Vagina (tissue), 2 donors: Measurements from ENCODE around the gene CLP1. TPM values are rescaled to one million over a fixed set of nuclear protein-coding genes. Genes with fewer than 3 reads are reported as not detected.
"Not testable (repeated sequence)": the region's sequence is repeated elsewhere in the genome, so short reads cannot be mapped to it uniquely, and the experiment has no call there.

Source experiments
- DNase-seq, 2 donors: peaks; one replicate each; pipeline ENCODE4 v3.0.0-alpha.2; 2017; ENCODE audit errors: extremely low spot score in 2 of 2
- H3K27ac ChIP-seq: fragments of 200-600 bp; sonication (generic); one replicate; pipeline ENCODE4 v1.5.1; 2019
- H3K27me3 ChIP-seq: fragments of 200-600 bp; sonication (generic); one replicate; pipeline ENCODE4 v1.5.1; 2019
- H3K36me3 ChIP-seq, 2 donors: fragments of 200-600 bp; sonication (generic); one replicate each; pipeline ENCODE4 v1.5.1; 2017 to 2019
- H3K4me1 ChIP-seq: fragments of 200-600 bp; sonication (generic); one replicate; pipeline ENCODE4 v1.5.1; 2019
- H3K4me3 ChIP-seq, 2 donors: fragments of 200-600 bp; sonication (generic); 1 replicate in 1 of 2; 2 replicates in 1 of 2; pipeline ENCODE4 v1.5.1; 2016 to 2019
- H3K9me3 ChIP-seq: fragments of 200-600 bp; sonication (generic); one replicate; pipeline ENCODE4 v1.5.1; 2019
- POLR2A ChIP-seq, 2 donors: fragments of 450-650 bp; IDR thresholded peaks; one replicate each; pipeline ENCODE4 v1.6.1; 2017; ENCODE audit warnings: antibody characterized with exemption in 2 of 2, mild to moderate bottlenecking in 2 of 2, moderate library complexity in 2 of 2
- POLR2AphosphoS5 ChIP-seq, 2 donors: sonication (generic); formaldehyde crosslinking; IDR thresholded peaks; one replicate each; pipeline ENCODE4 v1.9.0; 2017; ENCODE audit warnings: antibody characterized with exemption in 2 of 2, mild to moderate bottlenecking in 2 of 2, low read depth in 1 of 2; ENCODE audit not compliant: insufficient read depth in 1 of 2
- intact Hi-C: fragments of 100-400 bp; cut with DNase I; formaldehyde crosslinking; loops from one replicate; pipeline ENCODE4 v1.15.1; 2023
- total RNA-seq: library from RNA; depleted of rRNA; stranded (reverse); fragments of >200 nt; gene quantifications from one replicate; pipeline ENCODE4 v1.2.3, GENCODE V29; 2016
- TF ChIP-seq, protein P1 (sequence below), 3 experiments: fragments of 450-650 bp in 2 of 3; fragments of 200-600 bp in 1 of 3; sonication (generic) in 1 of 3; IDR thresholded peaks; one replicate each; pipeline ENCODE4 v1.5.1; 2017 to 2019; ENCODE audit warnings: antibody characterized with exemption in 3 of 3, mild to moderate bottlenecking in 2 of 3, moderate library complexity in 2 of 3

The CLP1 gene
- total RNA-seq, 1 donor from 2014 or later, result 10.8 TPM

DNA sequence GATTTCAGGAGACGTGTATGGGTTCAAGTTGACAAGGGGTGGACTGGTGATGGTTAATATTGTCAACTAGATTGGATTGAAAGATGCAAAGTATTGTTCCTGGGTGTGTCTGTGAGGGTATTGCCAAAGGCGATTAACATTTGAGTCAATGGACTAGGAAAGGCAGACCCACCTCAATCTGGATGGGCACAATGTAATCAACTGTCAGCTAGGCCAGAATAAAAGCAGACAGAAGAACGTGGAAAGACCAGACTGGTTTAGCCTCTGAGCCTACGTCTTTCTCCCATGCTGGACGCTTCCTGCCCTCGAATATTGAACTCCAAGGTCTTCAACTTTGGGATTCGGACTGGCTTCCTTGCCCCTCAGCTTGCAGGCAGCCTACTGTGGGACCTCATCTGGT, 6.2 kb upstream of the CLP1 start:
- no peak for DNase-seq
- H3K4me1 ChIP-seq, result peaks cover 38% of the 10 kb centered on the region
- TF ChIP-seq POLR2AphosphoS5 (IDR thresholded peaks at IDR 0.05; ENCODE audit: insufficient read depth in 1 of 2, low read depth in 1 of 2) (no peak), POLR2A (IDR thresholded peaks at IDR 0.05) (no peak)
- TF ChIP-seq, protein P1, sequence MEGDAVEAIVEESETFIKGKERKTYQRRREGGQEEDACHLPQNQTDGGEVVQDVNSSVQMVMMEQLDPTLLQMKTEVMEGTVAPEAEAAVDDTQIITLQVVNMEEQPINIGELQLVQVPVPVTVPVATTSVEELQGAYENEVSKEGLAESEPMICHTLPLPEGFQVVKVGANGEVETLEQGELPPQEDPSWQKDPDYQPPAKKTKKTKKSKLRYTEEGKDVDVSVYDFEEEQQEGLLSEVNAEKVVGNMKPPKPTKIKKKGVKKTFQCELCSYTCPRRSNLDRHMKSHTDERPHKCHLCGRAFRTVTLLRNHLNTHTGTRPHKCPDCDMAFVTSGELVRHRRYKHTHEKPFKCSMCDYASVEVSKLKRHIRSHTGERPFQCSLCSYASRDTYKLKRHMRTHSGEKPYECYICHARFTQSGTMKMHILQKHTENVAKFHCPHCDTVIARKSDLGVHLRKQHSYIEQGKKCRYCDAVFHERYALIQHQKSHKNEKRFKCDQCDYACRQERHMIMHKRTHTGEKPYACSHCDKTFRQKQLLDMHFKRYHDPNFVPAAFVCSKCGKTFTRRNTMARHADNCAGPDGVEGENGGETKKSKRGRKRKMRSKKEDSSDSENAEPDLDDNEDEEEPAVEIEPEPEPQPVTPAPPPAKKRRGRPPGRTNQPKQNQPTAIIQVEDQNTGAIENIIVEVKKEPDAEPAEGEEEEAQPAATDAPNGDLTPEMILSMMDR (IDR thresholded peaks at IDR 0.05), result no peak
- no peak overlapping the region for H3K27ac ChIP-seq
- H3K36me3 ChIP-seq, result no peaks in the 10 kb centered on the region
- H3K4me3 ChIP-seq, result no peak overlapping the region
- no peaks in the 10 kb centered on the region for H3K27me3 ChIP-seq
- intact Hi-C loops, result no loop called here
- no peaks in the 10 kb centered on the region for H3K9me3 ChIP-seq

DNA sequence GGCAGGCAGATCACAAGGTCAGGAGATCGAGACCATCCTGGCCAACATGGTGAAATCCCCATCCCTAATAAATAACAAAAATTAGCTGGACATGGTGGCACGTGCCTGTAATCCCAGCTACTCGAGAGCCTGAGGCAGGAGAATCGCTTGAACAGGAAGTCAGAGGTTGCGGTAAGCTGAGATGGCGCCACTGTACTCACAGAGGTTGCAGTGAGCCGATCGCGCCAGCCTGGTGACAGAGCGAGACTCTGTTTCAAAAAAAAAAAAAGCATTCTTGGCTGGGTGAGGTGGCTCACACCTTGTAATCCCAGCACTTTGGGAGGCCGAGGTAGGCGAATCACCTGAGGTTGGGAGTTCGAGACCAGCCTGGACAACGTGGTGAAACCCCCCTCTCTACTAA, 5.3 kb upstream of the CLP1 start:
- DNase-seq, H3K36me3 ChIP-seq, H3K27me3 ChIP-seq, H3K9me3 ChIP-seq, intact Hi-C loops, H3K27ac ChIP-seq, H3K4me3 ChIP-seq: not testable (repeated sequence)
- H3K4me1 ChIP-seq, result peaks cover 36% of the 10 kb centered on the region

DNA sequence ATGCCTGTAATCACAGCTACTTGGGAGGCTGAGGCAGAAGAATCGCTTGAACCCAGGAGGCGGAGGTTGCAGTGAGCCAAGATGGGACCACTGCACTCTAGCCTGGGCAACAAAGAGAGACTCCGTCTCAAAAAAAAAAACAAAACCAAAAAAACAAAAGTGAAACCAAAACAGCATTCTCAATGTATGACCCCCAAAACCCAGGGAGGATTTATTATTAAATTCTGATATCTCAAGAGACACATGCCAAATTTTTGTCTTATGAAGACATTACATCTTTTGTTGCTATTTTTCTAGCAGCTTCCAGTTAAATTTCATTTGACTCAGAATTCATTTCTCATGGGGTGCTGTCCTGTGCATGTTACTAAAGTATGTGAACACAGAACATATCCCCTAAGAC, 4.9 kb upstream of the CLP1 start:
- TF ChIP-seq POLR2A (IDR thresholded peaks at IDR 0.05), result no peak
- no peak for TF ChIP-seq POLR2AphosphoS5 (IDR thresholded peaks at IDR 0.05; ENCODE audit: insufficient read depth in 1 of 2, low read depth in 1 of 2)
- TF ChIP-seq, protein P1 (IDR thresholded peaks at IDR 0.05), result no peak
- Histone ChIP-seq H3K9me3 (no peaks in the 10 kb centered on the region), H3K27me3 (no peaks in the 10 kb centered on the region), H3K4me3 (no peak overlapping the region), H3K36me3 (no peaks in the 10 kb centered on the region), H3K27ac (no peak overlapping the region), H3K4me1 (peaks cover 32% of the 10 kb centered on the region)
- DNase-seq, result no peak
- intact Hi-C loops, result no loop called here

DNA sequence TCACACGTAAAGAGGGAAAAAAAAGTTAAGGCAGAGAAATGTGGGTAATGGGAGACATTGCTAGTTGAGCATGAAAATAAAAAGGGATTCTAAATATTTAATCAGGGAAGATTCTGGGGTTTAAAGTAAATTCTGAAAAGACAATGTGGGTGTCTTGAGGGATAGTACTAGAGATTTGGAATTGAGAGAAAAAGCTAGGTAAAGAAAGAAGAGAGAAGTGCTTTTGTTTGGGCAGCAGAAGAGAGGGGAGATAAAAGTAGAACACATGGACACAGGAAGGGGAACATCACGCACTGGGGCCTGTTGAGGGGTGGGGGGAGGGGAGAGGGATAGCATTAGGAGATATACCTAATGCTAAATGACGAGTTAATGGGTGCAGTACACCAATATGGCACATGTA, 4.4 kb upstream of the CLP1 start:
- TF ChIP-seq POLR2AphosphoS5 (IDR thresholded peaks at IDR 0.05; ENCODE audit: insufficient read depth in 1 of 2, low read depth in 1 of 2) (no peak), POLR2A (IDR thresholded peaks at IDR 0.05) (no peak)
- TF ChIP-seq, protein P1 (IDR thresholded peaks at IDR 0.05), result no peak
- Histone ChIP-seq H3K9me3 (no peaks in the 10 kb centered on the region), H3K27me3 (no peaks in the 10 kb centered on the region), H3K27ac (no peak overlapping the region), H3K36me3 (no peaks in the 10 kb centered on the region), H3K4me3 (no peak overlapping the region), H3K4me1 (peaks cover 29% of the 10 kb centered on the region)
- intact Hi-C loops, result no loop called here
- DNase-seq, result no peak

DNA sequence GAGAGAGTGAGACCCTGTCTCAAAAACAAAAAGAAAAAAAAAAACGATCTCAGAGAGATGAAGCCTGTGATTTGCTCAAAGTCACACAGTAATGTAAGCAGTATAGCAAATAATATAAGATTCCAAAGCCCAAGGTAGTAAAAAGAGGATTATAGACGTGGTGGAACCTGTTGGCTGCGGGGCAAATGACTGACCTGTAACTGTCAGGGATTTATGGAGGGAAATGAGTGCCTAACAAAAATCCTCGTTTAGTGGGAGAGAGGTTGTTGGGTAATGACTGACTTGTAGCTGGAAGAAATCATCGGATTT, 723 bp upstream of the CLP1 start:
- TF ChIP-seq, protein P1 (IDR thresholded peaks at IDR 0.05), result no peak
- TF ChIP-seq POLR2AphosphoS5 (IDR thresholded peaks at IDR 0.05; ENCODE audit: insufficient read depth in 1 of 2, low read depth in 1 of 2), result no peak
- TF ChIP-seq POLR2A (IDR thresholded peaks at IDR 0.05), result no peak

DNA sequence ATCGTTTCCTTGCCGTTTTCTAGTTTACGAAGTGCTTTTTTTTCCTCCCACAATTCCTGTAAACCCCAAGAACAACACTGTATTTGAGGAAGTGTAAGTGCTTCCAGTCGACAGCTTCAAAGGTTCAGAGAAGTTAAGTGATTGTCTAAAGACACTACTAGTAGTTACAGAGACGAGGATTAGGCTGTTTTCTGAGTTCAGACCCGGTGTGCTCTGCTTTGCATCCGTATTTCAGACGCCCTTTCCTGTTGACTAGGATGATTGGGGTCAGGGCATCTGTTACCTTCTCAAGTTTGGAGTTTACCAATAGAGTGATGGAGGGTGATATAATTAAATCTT, 430 bp downstream of the CLP1 start:
- Histone ChIP-seq H3K36me3 (peaks cover 0 to 28% of the 10 kb centered on the region in 2 donors), H3K4me3 (peak overlapping the region; percentile 54 to 70), H3K9me3 (no peaks in the 10 kb centered on the region), H3K4me1 (peaks cover 23% of the 10 kb centered on the region), H3K27ac (peak overlapping the region; percentile 92), H3K27me3 (no peaks in the 10 kb centered on the region)
- DNase-seq, result no peak
- no peak for TF ChIP-seq POLR2AphosphoS5 (IDR thresholded peaks at IDR 0.05; ENCODE audit: insufficient read depth in 1 of 2, low read depth in 1 of 2)
- TF ChIP-seq POLR2A (IDR thresholded peaks at IDR 0.05), result no peak
- TF ChIP-seq, protein P1 (IDR thresholded peaks at IDR 0.05), result no peak
- intact Hi-C loops, result no loop called here

More for the DNA sequence above, 723 bp upstream of the CLP1 start:
- intact Hi-C loops, result no loop called here
- peaks cover 0 to 23% of the 10 kb centered on the region in 2 donors for H3K36me3 ChIP-seq
- H3K4me1 ChIP-seq, result peaks cover 23% of the 10 kb centered on the region
- H3K9me3 ChIP-seq, result no peaks in the 10 kb centered on the region
- H3K4me3 ChIP-seq, result peak overlapping the region; percentile 54 to 70
- no peak for DNase-seq
- peak overlapping the region; percentile 92 for H3K27ac ChIP-seq
- H3K27me3 ChIP-seq, result no peaks in the 10 kb centered on the region
